Prostate gland (tissue), 2 donors: Measurements from ENCODE around the gene WDR89. TPM values are rescaled to one million over a fixed set of nuclear protein-coding genes. Genes with fewer than 3 reads are reported as not detected.

ENCODE experiments used
- DNase-seq: peaks from one replicate; pipeline ENCODE4 v3.0.0-alpha.2; 2019; ENCODE audit warnings: low spot score
- H3K27ac ChIP-seq, 2 donors: fragments of 200-600 bp; sonication (generic); 2 replicates each; pipeline ENCODE4 v1.5.1; 2017 to 2019
- H3K27me3 ChIP-seq: fragments of 200-600 bp; sonication (generic); replicated peaks from 2 replicates; pipeline ENCODE4 v1.5.1; 2019; ENCODE audit not compliant: insufficient read depth
- H3K36me3 ChIP-seq, 2 donors: fragments of 200-600 bp; sonication (generic); 1 replicate in 1 of 2; 2 replicates in 1 of 2; pipeline versions ENCODE4 v1.5.1 to v1.8.1; 2017 to 2019
- H3K4me1 ChIP-seq: fragments of 200-600 bp; sonication (generic); replicated peaks from 2 replicates; pipeline ENCODE4 v1.5.1; 2019
- H3K4me3 ChIP-seq, 2 donors: fragments of 200-600 bp; sonication (generic); 2 replicates each; pipeline ENCODE4 v1.5.1; 2017 to 2019
- H3K9me3 ChIP-seq: fragments of 200-600 bp; sonication (generic); 2 replicates; pipeline ENCODE4 v1.5.1; 2017
- CTCF ChIP-seq, 4 experiments: fragments of 200-600 bp in 2 of 4; fragments of 450-650 bp in 2 of 4; sonication (generic) in 2 of 4; IDR thresholded peaks; 1 replicate in 3 of 4; 2 replicates in 1 of 4; pipeline ENCODE4 v1.5.1; 2016 to 2019; ENCODE audit warnings: antibody characterized with exemption in 4 of 4, mild to moderate bottlenecking in 2 of 4, moderate library complexity in 2 of 4
- POLR2A ChIP-seq: fragments of 450-650 bp; IDR thresholded peaks from one replicate; pipeline ENCODE4 v1.6.1; 2016; ENCODE audit warnings: antibody characterized with exemption, mild to moderate bottlenecking
- POLR2AphosphoS5 ChIP-seq: sonication (generic); formaldehyde crosslinking; IDR thresholded peaks from one replicate; pipeline ENCODE4 v1.6.1; 2017; ENCODE audit warnings: antibody characterized with exemption
- WGBS: methylation state at CpG from one replicate; pipeline ENCODE4 v1.1.5; 2018; 5-methylcytosine and 5-hydroxymethylcytosine counted together
- intact Hi-C: fragments of 100-400 bp; cut with DNase I; formaldehyde crosslinking; loops from one replicate; pipeline ENCODE4 v1.14.2; 2022
- small RNA-seq, 2 donors: library from RNA; depleted of rRNA; stranded (forward); fragments of <200 nt; gene quantifications; one replicate each; pipeline ENCODE3, GENCODE V24; 2016
- total RNA-seq, 2 donors: library from RNA; depleted of rRNA; stranded (reverse); fragments of >200 nt; gene quantifications; one replicate each; pipeline ENCODE4 v1.1.0, GENCODE V29; 2016

Gene WDR89
- total RNA-seq, 2 donors from 2014 or later = 4.9 to 8.9 TPM

- WGBS = 85% methylated on average over 7 of the region's 7 CpGs
- no peak for DNase-seq
- Histone ChIP-seq H3K36me3 (no peaks in the 10 kb centered on the region), H3K4me3 (no peak overlapping the region), H3K27ac (no peak overlapping the region), H3K27me3 (no peaks in the 10 kb centered on the region), H3K9me3 (no peaks in the 10 kb centered on the region), H3K4me1 (no peaks in the 10 kb centered on the region)
- TF ChIP-seq POLR2A = no peak
- TF ChIP-seq POLR2AphosphoS5 = no peak
- TF ChIP-seq CTCF (IDR thresholded peaks at IDR 0.05) = no peak
- intact Hi-C loops = no loop called here
These were observed 86.1 kb downstream of the WDR89 start for GRCh38 chr14:63555572-63555971.

GRCh38 chr14:63551332-63551731 lies 90.3 kb downstream of the WDR89 start:
- Histone ChIP-seq H3K9me3 (no peaks in the 10 kb centered on the region), H3K27me3 (no peaks in the 10 kb centered on the region), H3K27ac (no peak overlapping the region), H3K4me1 (no peaks in the 10 kb centered on the region), H3K4me3 (no peak overlapping the region), H3K36me3 (no peaks in the 10 kb centered on the region)
- DNase-seq = no peak
- 56% methylated on average over 3 of the region's 3 CpGs for WGBS
- intact Hi-C loops = no loop called here
- TF ChIP-seq POLR2AphosphoS5 (no peak), CTCF (IDR thresholded peaks at IDR 0.05) (no peak), POLR2A (no peak)

- no peak overlapping the region for H3K27ac ChIP-seq
- no peaks in the 10 kb centered on the region for H3K36me3 ChIP-seq
- 42% methylated on average over 8 of the region's 8 CpGs for WGBS
- no peak overlapping the region for H3K4me3 ChIP-seq
- intact Hi-C loops = no loop called here
- H3K9me3 ChIP-seq = no peaks in the 10 kb centered on the region
- TF ChIP-seq POLR2AphosphoS5 = no peak
- no peak for TF ChIP-seq POLR2A
- no peak for TF ChIP-seq CTCF (IDR thresholded peaks at IDR 0.05)
- H3K4me1 ChIP-seq = no peaks in the 10 kb centered on the region
- DNase-seq = no peak
- H3K27me3 ChIP-seq = no peaks in the 10 kb centered on the region
These were observed 93.8 kb downstream of the WDR89 start for GRCh38 chr14:63547798-63548335.

Small RNA genes within 50 kb of the gene (small RNA-seq; reads per million reads assigned to genes)
- gene RF00012 (0 reads per million in 2 donors), gene RF00019 (0 reads per million in 2 donors), gene RNU6-1162P (0 reads per million in 2 donors), gene RNU6-597P (0 reads per million in 2 donors)

Other genes starting within 250 kb of the WDR89 start
- gene PPP2R5E, start 98.5 kb downstream of the WDR89 start, total RNA-seq = 10 to 100 TPM; 23.5 to 30.0 TPM
- gene SGPP1, start 86.2 kb upstream of the WDR89 start, total RNA-seq = 10 to 100 TPM; 19.7 to 37.5 TPM
- gene SYNE2, start 211.1 kb upstream of the WDR89 start, total RNA-seq = 100 to 1,000 TPM; 104 to 390 TPM